Left cardiac atrium (tissue), 4 donors: ENCODE data around the gene ACOT12. TPM values are rescaled to one million over a fixed set of nuclear protein-coding genes. Genes with fewer than 3 reads are reported as not detected.
"Not testable (repeated sequence)": the region's sequence is repeated elsewhere in the genome, so short reads cannot be mapped to it uniquely, and the experiment has no call there.

ENCODE experiments used
- ATAC-seq, 2 donors: fragments of 200-7000 bp; cut with Tn5 transposase; one replicate each; pipeline ENCODE4 v1.9.1; 2020; ENCODE audit warnings: mild to moderate bottlenecking in 2 of 2, moderate library complexity in 2 of 2
- DNase-seq: peaks from one replicate; pipeline ENCODE4 v3.0.0-alpha.2; 2020
- intact Hi-C, 2 donors: fragments of 100-400 bp; cut with DNase I; formaldehyde crosslinking; loops; one replicate each; pipeline versions ENCODE4 v1.14.1 to v1.15.1; 2022 to 2023
- total RNA-seq, 2 donors: library from RNA; stranded (reverse); fragmentation: NEBNext Ultra II Directional; extraction: Animal tissue kit (Norgen Biotek cat#: 25700); gene quantifications; one replicate each; pipeline ENCODE4 v1.2.1, GENCODE V29; 2021
- donor health status: DM: no; HTN: yes; CAD: no.
- donor health status: DM: no; HTN: yes; CAD: no; lungs with severe emphysema.
- donor health status: DM: yes; HTN: yes; CAD: no.
- donor health status: Dilated cardiomyopathy.

The ACOT12 gene
- total RNA-seq, 2 donors from 2014 or later: not detected

DNA sequence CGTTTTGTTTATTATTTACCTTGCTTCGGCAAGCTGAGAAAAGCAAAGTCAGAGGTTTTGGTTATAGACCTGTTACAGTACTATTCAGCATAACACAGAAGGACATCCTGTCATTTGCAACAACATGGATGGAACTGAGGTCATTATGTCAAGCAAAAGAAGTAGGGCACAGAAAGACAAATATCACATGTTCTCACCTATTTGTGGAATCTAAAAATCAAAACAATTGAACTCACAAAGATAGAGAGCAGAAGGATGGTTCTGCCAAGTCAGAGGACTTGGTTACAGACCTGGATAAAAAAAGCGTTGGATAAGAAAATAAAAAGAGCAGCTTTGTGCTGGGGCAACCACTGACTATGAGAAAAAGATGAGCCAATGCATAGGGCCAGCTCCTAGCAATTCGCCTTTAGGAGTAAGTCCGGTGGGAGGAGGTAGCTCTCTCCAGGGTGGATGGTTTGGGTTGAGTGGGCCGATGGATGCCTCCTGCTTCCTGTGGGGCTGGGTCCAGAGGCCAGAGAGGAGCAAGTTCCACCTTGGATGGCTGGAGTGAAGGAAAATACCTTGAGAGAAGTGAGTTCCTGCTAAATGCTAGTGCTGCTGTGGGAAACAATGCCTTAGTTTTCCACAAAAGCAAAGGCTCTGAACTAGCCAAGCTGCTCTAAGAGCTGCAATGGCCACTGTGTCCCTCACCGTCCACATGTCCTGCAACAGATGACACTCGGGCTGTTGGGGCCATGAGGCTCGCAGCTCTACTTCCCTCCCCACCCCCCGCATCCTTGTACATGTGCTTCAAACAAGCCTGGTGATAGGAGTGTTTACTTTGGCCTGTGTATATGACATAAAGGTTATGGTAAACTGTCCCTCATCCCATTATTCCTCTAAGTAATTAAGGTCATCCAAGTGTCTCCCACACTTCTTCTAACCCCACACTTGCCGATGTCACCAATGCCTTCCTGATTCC is 38.4 kb downstream of the ACOT12 start:
- no peak for DNase-seq
- intact Hi-C loops: no loop called here
- ATAC-seq: no peak

DNA sequence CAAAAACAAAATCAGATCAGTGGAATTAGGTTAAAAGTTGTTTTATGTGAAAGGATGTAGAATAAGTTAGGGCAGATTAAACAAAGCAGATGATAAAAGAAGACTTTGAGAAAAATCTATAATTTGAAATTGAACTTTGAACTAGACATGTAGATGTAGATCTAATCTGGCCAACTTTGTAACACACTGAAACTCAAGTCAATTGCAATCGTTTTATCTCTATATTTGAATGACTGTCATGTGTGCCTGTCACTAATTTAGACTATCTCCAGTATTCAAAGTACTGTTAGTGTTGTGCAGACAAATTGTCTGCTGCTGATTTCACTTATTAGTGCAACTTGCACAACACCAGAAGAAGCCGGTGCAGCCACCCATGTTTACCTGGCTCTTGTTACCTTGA is 39.8 kb downstream of the ACOT12 start:
- no peak for DNase-seq
- no peak for ATAC-seq
- intact Hi-C loops: no loop called here

DNA sequence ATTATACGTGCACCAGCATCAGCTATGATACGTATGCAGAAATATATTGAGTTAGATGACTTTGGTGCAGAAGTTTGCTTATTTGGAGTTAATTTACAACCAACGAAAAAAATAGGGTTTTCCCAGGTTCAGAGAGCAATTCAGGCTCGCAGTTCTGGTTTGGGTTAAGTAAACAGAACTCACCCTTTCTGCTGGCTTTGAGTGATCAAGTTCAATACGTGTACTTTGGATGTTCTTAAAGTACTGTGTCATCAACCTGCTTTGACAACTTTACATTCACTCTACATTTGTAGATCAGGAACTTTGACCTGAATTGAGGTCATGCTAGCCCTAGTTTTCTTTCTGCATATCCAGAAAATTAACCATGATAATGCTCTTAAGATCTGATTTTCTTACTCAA is 40.7 kb downstream of the ACOT12 start:
- intact Hi-C loops: no loop called here
- DNase-seq (no peak), ATAC-seq (no peak)

DNA sequence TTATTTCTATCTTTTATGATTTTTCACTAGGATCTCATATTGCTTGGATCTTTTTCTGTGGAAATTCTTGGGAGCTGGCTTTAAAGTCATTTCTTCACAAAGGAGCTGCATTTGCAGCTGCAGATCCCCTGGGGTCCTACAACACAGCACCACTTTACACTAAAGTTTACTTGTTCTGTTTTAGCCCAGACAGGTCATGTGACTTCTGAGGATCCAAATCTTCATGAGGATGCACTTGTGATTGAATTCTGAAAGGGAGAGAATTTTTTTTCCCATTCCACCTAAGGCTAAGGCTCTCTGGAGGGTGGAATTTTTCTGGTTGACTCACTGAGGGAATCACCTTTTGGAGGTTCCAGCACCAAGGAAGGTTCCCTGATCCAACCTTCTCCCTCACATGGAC is 43.4 kb downstream of the ACOT12 start:
- intact Hi-C loops: no loop called here
- DNase-seq: no peak
- ATAC-seq: no peak

- DNase-seq (no peak), ATAC-seq (no peak)
- intact Hi-C loops: no loop called here
Observed at GRCh38 chr5:81349161-81349560, 44.8 kb downstream of the ACOT12 start.

- ATAC-seq (no peak), DNase-seq (no peak)
- intact Hi-C loops: no loop called here
Observed at GRCh38 chr5:81345411-81346003, 48.4 kb downstream of the ACOT12 start.

GRCh38 chr5:81344736-81345135 is 49.2 kb downstream of the ACOT12 start:
- DNase-seq (no peak), ATAC-seq (no peak)
- intact Hi-C loops: no loop called here

DNA sequence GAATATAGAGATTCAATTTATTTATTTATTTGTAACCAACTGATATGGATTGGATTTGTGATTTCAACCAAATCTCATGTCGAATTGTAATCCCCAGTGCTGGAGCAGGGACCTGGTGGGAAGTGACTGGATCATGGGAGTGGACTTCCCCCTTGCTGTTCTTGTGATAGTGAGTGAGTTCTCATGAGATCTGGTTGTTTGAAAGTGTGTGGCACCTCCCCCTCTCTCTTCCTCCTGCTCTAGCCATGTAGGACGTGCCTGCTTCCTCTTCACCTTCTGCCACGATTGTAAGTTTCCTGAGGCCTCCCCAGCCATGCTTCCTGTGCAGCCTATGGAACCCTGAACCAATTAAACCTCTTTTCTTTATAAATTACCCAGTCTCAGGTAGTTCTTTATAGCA is 55.7 kb downstream of the ACOT12 start:
- intact Hi-C loops, ATAC-seq: not testable (repeated sequence)

DNA sequence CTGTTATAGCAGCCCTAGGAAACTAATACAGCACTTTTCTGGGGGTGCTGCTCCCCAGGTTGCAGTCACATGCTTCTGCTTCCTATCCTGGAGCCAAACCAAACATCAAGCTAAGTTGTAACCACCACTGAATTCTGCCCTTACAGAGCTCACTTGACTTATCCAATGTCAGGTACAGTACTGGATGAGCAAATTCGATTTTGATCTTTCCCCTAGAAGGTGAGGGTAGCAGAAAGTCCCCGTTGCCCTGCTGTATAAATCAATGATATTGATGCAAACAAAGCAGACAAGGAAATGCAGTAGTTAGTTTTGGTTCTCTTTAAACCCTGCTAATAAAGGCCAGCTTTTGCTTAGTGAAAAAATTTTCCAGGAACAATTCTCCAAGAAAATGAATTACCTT is 56.1 kb downstream of the ACOT12 start:
- intact Hi-C loops: no loop called here
- DNase-seq (no peak), ATAC-seq (no peak)

More for the DNA sequence above, 55.7 kb downstream of the ACOT12 start:
- not testable (repeated sequence) for DNase-seq

DNA sequence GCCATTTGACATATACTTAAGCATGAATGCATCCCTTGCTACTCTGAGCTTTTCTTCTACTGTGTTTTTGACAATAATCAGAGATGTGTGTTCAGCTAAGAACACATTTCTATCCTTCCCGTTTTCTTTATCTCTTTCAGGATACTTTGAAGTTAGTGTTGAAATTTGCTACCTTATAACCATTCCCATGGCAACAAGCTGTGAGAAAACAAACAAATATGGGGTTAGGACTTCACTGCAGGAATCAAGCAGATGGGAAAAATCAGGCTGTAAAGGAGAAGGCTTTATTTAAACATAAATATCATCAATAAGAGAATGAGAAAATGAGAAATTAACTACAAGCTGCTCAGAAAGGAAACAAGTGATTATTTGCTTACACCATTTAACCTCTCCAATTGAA is 57.4 kb downstream of the ACOT12 start:
- no peak for ATAC-seq
- intact Hi-C loops: no loop called here
- no peak for DNase-seq

GRCh38 chr5:81335946-81336345 is 58.0 kb downstream of the ACOT12 start:
- ATAC-seq: no peak
- intact Hi-C loops: no loop called here

GRCh38 chr5:81334304-81335061 is 59.5 kb downstream of the ACOT12 start:
- DNase-seq (no peak), ATAC-seq (no peak)
- intact Hi-C loops: no loop called here

More at GRCh38 chr5:81335946-81336345, 58.0 kb downstream of the ACOT12 start:
- no peak for DNase-seq

DNA sequence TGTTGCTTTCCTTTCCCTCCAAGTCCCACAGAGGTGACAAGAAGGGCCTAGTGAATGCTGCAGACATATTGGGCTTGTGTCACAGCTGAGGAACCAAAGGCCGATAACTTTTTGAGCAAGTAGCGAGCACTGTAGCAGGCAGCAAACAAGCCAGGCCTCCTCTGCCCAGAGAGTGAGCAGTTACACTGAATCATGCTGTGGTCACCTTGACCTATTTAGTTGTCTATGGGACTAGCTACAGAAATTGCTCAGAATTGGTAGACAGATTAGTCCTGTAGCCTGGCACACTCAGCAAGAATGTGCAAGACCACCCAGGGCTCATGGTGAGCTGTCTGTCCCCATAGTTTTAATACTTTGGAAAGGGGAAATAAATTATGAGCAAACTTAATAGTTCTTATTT is 67.4 kb downstream of the ACOT12 start:
- DNase-seq: no peak
- intact Hi-C loops: no loop called here
- ATAC-seq: no peak

- intact Hi-C loops: no loop called here
- DNase-seq (no peak), ATAC-seq (no peak)
Observed at GRCh38 chr5:81317536-81317935, 76.4 kb downstream of the ACOT12 start.

DNA sequence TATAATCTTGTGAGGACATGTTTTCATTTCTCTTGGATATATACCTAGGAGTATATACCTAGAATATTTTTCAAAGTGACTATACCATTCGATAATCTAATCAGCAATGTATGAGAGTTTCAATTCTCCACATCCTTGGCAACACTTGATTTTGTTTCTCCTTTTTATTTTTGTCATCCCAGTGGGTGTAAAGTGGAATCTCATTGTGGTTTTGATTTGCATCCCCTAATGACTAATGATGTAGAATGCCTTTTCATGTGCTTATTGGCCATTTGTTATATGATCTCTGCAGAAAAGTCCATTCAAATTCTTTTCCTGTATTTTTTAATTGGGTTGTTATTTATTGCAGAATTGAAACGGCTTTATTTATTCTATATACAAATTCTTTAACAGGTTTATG is 77.4 kb downstream of the ACOT12 start:
- DNase-seq (no peak), ATAC-seq (no peak)
- intact Hi-C loops: no loop called here

DNA sequence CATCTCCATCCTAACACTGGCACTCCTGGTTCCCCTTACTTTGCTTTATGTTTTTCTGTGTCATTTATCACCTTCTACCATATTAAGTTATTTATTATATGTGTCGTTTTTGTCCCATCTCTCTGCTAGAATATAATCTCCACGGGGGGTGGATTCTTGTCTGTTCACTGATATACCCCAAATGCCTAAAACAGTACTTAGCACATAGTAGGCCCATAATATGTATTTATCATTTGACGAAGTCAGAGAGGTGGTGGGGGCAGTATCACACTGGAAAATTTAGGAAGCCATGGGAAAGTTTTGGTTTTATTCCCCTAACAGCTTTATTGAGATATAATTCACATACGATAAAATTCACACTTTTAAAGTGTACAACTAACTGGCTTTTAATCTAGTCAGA is 78.1 kb downstream of the ACOT12 start:
- ATAC-seq (no peak), DNase-seq (no peak)
- intact Hi-C loops: no loop called here

DNA sequence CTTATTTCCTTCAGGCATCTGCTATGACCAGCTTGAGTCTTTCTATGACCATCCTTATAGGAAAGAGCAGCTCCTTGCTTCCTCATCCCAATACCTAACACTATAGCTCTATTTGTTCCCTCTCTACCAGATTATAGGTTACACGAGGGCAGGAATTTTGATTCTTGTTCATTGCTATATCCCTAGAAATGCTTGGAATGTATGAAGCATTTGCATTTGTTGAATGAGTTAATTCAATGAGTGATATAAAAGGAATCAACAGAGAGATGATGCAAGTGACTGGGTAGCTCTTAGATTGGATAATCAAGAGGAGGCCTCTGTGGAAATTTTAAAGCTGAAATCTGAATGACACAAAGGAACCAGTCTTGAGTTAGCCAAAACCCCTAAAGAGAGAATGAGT is 78.6 kb downstream of the ACOT12 start:
- DNase-seq: no peak
- ATAC-seq: no peak
- intact Hi-C loops: no loop called here

- DNase-seq (no peak), ATAC-seq (no peak)
- intact Hi-C loops: no loop called here
Observed at GRCh38 chr5:81314581-81314980, 79.4 kb downstream of the ACOT12 start.

- DNase-seq (no peak), ATAC-seq (no peak)
- intact Hi-C loops: no loop called here
Observed at GRCh38 chr5:81313686-81314085, 80.2 kb downstream of the ACOT12 start.

GRCh38 chr5:81313278-81313677 is 80.7 kb downstream of the ACOT12 start:
- ATAC-seq: no peak
- intact Hi-C loops: no loop called here

More at GRCh38 chr5:81313278-81313677, 80.7 kb downstream of the ACOT12 start:
- no peak for DNase-seq
